Stimulated activated CD8-positive, alpha-beta memory T cell treated with anti-CD3 and anti-CD28 coated beads, Interleukin-7, amount 100 ng/mL, for 4 hours (primary cell): ENCODE data around the gene LAYN.

ENCODE experiments used
- DNase-seq, 2 donors: peaks; one replicate each; pipeline ENCODE4 v3.0.0-alpha.2; 2020; ENCODE audit warnings: low read depth in 2 of 2

Gene LAYN

GRCh38 chr11:111531136-111531535 is 9.4 kb upstream of the LAYN start:
- no peak for DNase-seq

- DNase-seq, result peak; percentile 48 to 55
Measured at GRCh38 chr11:111531687-111532364, 8.7 kb upstream of the LAYN start.

DNA sequence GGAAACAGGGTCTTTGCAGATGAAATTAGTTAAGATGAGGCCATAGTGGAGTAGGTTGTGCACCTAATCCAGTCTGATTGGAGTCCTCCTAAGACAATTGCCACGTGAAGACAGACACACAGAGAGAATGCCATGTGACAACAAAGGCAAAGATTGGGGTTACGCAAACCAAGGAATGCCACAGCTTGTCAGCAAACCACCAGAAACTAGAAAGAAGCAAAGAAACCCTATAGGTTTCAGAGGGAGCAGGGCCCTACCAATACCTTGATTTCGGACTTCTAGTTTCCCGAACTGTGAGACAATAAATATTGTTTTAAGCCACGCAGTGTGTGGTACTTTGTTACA is 8.2 kb upstream of the LAYN start:
- DNase-seq, result no peak

- no peak for DNase-seq
Measured at GRCh38 chr11:111535281-111535680, 5.2 kb upstream of the LAYN start.

GRCh38 chr11:111537336-111537860 is 3.1 kb upstream of the LAYN start:
- no peak for DNase-seq

- DNase-seq, result no peak
Measured at GRCh38 chr11:111538407-111539114, 2.0 kb upstream of the LAYN start.

- no peak for DNase-seq
Measured at GRCh38 chr11:111539426-111540113, 950 bp upstream of the LAYN start.

DNA sequence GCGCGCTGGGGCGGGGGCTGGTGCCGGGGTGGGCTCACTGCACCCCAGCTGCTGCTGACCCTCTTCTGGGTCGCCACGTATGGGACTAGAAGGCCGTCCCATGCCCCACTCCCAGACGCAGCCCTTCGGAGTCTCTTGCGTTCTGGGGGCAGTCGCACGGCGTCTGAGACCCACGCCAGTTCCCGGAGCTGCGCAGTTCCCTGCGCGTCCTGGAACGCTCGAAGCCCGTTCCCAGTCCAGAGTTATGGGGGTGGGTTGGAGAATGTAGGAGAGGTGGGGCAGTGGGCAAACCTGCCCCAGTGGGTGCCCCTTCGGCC is 375 bp downstream of the LAYN start:
- DNase-seq, result no peak

DNA sequence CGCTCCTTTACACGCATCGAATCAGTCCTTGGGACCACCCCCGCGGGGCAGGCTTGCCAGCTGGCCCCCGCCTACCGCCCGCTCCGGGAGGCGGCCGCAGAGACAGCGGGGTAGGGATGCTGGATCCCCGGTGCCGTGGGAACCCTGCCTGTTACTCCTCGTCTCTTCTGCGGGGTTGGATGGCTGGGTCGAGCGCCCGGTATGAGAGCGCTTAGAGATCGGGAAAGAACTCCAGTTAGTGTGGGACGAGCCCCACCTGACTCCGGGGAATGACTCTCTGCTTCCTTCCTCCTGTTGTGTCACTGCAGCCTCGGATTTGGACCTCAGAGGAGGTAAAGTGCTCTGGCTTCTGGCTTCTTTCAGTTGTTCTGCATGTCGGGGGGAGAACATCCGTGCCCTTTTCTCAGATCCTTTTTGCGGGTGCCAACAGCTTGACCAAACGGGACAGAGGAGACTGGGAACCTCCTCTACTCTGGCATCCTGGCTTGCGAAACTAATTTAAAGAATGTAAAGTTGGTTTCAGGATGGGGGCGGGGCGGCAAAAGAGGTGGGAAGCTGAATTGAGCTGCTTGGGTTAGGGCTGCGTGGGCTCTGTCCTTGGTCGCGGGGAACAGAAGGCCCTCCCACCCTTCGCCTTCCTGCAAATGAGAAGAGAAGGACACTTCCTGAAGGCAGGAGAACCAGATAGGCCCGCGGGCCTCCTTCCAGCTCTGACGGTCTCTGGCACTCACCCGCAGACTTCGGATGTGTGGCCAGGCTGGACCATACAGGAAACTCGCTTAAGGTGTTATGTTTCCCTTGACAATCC is 938 bp downstream of the LAYN start:
- DNase-seq, result no peak

- DNase-seq, result no peak
Measured at GRCh38 chr11:111542606-111543275, 2.2 kb downstream of the LAYN start.

DNA sequence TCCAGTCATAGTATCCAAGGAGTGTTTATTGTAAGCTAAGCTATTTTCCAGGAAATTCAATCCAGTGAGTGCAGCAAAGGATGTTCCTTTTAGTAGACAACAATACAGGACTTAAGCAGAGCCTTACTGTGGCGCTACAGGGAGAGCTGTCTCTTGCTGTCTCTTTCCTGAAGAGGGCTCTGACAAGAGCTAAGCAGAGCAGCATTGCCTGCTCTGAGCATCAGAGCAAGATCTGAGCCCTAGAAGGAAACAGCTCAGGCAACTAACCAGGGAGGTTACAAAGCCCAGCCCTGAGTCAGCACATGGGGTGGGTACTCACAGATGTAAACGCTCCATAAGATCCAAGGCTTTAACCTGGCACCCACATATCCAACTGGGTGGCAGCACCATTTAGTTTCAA is 8.0 kb downstream of the LAYN start:
- no peak for DNase-seq

DNA sequence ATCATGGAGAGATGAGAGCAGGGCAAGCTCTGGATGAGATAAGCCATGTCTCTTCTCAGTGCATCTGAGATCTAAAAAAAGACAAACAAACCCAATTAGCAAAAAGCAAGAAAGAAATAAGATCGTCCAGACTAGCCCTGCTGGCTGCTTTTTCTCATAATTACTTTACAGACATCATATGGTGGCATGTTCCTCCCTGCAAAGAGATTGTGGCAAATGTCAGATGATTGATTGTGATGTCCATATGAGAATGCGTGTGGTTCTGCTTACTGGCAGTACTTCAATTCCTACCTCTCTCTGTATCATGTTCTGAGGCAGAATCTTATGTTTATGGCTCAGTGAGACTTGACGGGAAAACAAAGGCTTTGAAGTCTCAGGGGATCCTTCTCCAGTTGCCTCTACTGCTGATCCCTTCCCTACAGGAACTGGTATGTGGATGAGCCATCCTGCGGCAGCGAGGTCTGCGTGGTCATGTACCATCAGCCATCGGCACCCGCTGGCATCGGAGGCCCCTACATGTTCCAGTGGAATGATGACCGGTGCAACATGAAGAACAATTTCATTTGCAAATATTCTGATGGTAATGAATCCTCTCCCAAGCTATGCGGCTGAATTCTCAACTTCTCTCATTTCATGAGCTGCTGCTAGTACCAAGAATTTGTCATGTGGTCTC is 8.8 kb downstream of the LAYN start:
- no peak for DNase-seq

DNA sequence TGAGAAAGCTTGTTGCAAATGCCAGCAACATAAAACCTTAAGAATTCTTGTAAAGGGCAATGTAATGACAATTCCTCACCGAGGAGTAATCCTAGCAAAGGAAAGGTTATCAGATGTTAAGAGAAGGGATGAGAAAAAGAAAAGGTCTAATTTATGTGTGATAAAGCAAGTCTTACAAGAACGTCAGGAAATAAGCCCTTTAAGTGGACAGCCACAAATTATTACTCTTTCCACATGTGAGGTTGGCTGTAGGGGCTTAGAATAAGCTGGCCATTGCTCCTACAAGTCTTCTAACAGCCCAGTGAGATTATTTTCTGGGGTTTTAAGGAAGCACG is 9.3 kb downstream of the LAYN start:
- no peak for DNase-seq

DNA sequence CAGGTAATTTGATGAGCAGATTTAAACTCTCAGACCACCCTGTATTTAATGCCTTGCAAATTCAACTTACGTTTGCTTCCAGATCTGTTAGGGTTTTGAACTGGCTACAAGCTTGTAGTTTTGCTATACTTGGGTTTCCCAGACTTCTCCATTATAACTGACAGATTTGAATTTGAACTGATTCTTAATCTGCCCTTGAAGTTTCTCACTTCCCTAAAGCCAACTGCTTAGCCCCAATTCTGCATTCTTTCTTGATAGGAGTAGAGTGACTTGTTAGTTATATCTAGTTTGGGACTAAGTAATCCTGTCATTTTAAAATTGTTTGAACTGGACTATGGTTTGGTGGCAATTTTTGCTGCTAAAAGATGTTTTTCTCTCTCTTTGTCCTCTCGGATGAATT is 9.7 kb downstream of the LAYN start:
- DNase-seq, result no peak

DNA sequence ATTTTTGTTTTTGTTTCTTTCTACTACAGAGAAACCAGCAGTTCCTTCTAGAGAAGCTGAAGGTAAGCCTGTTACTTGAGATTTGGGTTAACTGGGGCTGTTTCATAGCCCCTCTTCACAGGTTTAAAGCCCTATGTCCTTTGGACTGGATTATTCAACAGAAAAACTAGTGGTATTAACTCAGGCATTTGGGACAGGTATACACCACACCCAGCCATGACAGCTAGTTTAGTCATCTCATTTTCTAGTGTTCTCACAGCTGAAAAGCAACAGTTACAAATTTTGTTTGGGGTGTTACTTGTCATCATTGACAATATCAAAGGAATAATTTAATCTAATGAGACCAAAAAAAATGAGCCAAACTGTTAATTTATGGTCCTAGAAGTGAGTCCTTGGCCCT is 14.0 kb downstream of the LAYN start:
- DNase-seq, result no peak

- DNase-seq, result no peak
Measured at GRCh38 chr11:111555255-111555654, 14.7 kb downstream of the LAYN start.

- DNase-seq, result no peak
Measured at GRCh38 chr11:111557425-111558111, 17.0 kb downstream of the LAYN start.

GRCh38 chr11:111559800-111560464 is 19.4 kb downstream of the LAYN start:
- no peak for DNase-seq

DNA sequence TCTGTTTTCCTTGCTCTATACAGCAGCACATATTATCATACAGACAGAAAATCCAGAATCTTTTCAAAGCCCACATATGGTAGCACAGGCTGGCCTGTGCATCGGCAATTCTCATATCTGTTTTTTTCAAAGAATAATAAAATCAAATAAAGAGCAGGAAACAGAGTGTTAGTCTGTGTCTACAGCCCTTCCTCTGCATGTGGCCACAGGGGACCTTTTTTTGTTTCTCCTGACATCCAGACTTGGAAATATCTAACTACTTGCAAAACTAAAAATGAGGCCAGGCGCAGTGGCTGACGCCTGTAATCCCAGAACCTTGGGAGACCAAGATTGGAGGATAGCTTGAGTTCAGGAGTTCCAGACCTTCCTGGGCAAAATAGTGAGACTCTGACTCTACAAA is 20.3 kb downstream of the LAYN start:
- no peak for DNase-seq

DNA sequence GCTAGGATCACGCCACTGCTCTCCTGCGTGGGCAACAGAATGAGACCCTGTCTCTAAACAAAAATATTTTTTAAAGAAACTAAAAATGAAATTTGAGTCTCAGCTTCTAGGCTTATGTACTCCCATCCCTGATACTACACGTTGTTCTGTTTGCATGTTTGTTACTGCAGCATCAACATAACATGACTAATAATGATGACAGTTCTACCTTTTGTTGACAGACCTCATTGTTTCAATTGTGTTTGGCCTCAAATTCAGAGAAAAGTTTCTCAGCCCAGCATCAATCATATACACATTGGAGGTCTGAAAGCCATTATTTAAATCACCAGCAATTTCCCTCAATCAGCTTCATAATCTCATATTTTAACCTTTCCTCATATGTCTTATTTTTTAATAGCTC is 20.8 kb downstream of the LAYN start:
- no peak for DNase-seq
